HG02642 (cell line): ENCODE measurements around the gene PCDHAC1.

Experiments used
- ATAC-seq: cut with Tn5 transposase; IDR thresholded peaks from one replicate; pipeline ENCODE4 v1.9.1; 2021; ENCODE audit warnings: mild to moderate bottlenecking; ENCODE audit not compliant: unreplicated experiment, poor library complexity

PCDHAC1 gene

GRCh38 chr5:140966293-140967225 is 40.5 kb downstream of the PCDHAC1 start, which contains the start of gene PCDHAC2:
PCDHAC2 (plus strand) TSS chr5:140966476; CDS start chr5:140966767, 291 bp downstream.
- no peak for ATAC-seq

GRCh38 chr5:140967226-140967893 is 41.3 kb downstream of the PCDHAC1 start:
- ATAC-seq = no peak

GRCh38 chr5:140969880-140970279 is 43.8 kb downstream of the PCDHAC1 start:
- ATAC-seq = no peak

- no peak for ATAC-seq
Measured at GRCh38 chr5:140973550-140973949, 47.5 kb downstream of the PCDHAC1 start.

GRCh38 chr5:140977003-140977402 is 50.9 kb downstream of the PCDHAC1 start:
- ATAC-seq = no peak

GRCh38 chr5:140978260-140978659 is 52.2 kb downstream of the PCDHAC1 start:
- no peak for ATAC-seq

- no peak for ATAC-seq
Measured at GRCh38 chr5:140978983-140979382, 52.9 kb downstream of the PCDHAC1 start.
